A172 (cell line): ENCODE data around the gene POLRMT. TPM values are rescaled to one million over a fixed set of nuclear protein-coding genes. Genes with fewer than 3 reads are reported as not detected.
"Not testable (repeated sequence)": the region's sequence is repeated elsewhere in the genome, so short reads cannot be mapped to it uniquely, and the experiment has no call there.

Experiments used
- DNase-seq: peaks from one replicate; pipeline ENCODE4 v3.0.0-alpha.2; 2015; ENCODE audit warnings: low spot score
- total RNA-seq: library from RNA; depleted of rRNA; stranded (reverse); fragments of >200 nt; shearing (Covaris generic); gene quantifications from 2 replicates; pipeline ENCODE4 v1.2.3, GENCODE V29; 2014; rRNA removed

POLRMT gene
- total RNA-seq = 42.7 and 58.4 TPM in 2 replicates

- DNase-seq = peak; percentile 97
Measured at GRCh38 chr19:633068-633785, at the start of gene POLRMT. Gene POLRMT (minus strand): TSS chr19:633537. CDS start chr19:633512, 25 bp downstream.

GRCh38 chr19:682678-683320 is 49.5 kb upstream of the POLRMT start:
- DNase-seq = no peak

GRCh38 chr19:681029-682019 is 48.0 kb upstream of the POLRMT start:
- no peak for DNase-seq

DNA sequence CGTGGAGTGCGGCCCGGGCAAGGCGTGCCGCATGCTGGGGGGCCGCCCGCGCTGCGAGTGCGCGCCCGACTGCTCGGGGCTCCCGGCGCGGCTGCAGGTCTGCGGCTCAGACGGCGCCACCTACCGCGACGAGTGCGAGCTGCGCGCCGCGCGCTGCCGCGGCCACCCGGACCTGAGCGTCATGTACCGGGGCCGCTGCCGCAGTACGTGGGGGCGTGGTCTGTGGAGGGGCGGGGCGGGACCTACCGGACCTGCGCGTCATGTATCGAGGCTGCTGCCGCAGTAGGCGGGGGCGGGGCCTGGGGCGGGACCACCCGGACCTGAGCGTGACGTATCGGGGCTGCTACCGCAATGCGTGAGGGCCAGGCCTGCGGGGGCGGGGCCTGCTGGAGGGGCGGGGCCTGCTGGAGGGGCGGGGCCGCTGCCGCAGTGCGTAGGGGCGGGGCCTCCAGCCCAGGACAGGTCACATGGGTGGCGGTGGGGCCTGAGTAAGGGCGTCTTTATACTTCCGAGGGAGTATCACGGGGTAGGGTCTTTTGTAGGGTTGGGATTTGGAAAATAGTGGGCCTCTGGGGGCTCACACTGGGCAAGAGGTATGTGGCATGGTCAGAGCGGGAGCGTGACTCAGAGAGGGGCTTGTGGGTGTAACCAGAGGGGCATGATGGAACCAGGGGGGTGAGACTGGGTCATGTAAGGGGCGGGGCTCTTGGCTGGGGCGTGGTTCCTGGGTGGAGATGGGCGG is 47.1 kb upstream of the POLRMT start:
- peak; percentile 95 for DNase-seq

DNA sequence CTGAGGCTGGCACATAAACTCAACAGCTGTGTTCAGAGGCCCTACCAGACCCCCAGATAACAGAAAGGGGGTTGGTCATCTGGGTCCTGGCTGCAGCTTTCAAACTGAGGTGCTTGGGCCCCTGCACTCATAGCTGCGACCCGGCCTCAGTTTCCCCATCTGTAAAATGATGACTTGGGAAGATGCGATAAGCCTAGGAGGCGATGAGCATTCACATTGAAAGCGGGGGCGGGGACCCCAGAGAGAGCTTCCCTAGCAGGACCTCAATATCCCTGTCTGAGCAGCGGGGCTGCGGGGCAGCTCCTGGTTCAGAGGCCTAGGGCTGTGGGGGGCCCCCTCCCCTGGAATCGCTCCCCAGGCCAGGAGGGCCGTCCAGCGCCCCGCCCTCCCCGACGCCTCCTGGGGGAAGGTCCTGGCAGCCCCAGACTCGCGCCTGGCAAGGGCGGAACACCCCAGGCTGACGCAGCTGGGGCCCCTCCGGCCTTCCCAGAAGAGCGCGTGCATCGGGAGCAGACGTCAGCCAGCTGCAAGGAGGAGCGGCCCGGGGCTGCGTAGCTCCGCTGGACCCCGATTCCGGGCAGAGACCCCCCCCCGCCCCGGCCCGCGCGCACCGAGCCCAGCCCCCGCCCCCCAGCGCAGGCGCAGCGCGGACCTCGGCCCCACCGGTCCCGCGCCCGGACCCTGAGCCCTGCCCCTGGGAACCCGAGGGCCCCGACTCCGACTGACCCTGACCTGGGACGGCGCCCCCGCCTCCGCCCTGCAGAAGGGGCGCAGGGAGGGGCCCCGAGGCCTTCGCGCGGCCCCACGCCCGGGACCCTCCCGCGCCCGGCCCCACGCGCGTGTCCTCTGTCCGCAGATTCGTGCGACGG is 46.3 kb upstream of the POLRMT start:
- peak; percentile 49 for DNase-seq

- no peak for DNase-seq
Measured at GRCh38 chr19:678791-679388, 45.6 kb upstream of the POLRMT start.

- peak; percentile 86 for DNase-seq
Measured at GRCh38 chr19:677601-678436, 44.5 kb upstream of the POLRMT start.

DNA sequence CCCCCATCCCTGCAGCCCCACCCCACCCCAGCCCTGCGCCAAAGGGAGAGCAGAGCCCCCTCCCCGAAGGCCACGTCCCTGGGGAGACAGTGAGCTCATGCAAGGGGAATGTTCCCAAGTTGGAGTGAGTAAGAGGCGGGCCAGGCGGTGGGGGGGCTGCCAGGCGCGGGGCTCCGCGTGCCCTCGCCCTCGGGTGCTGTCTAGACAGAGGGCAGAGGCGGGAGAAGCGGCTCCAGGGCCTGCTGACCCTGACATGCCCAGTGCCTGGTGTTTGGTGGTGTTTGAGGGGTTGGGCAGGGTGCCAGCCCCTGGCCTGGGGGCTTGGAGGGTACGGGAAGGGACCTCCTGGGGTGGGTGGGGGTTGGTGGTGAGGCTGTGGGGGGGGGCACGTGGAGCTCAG is 43.9 kb upstream of the POLRMT start:
- DNase-seq = peak; percentile 93

DNA sequence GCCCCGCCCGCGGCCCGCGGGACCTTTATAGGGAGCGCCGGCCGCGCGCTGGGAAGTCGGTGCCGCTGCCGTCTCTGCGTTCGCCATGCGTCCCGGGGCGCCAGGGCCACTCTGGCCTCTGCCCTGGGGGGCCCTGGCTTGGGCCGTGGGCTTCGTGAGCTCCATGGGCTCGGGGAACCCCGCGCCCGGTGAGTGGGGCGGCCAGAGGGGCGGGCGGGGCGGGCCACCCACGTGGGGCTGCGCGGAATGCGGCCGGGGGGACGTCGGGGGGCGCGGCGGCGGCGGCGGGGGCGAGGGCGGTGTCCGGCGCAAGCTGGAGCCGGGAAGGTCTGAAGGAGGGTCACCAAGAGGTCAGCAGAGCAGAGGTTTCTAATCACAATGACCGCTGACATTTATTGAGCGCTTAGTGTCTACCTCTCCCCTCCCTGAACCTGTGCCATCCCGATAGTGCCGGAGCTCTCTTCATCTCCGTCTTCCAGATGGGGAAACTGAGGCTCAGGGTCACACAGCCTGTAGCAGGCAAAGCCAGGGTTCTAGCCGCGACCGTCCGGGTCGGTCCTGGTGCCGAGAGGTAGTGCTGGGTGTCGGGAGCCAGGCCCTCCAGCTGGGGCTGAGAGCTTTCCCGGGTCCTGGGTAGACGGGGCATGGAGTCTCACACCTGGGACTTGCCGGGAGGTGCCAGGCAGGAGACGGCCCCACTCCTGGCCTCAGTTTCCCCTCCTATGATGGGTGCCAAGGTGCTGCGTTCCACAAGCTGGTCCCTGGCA is 43.2 kb upstream of the POLRMT start, which contains the start of gene FSTL3:
TSS of gene FSTL3 (plus strand) at position 54 of the 767 bp plus-strand sequence. CDS start at position 86, 32 bp downstream.
- DNase-seq = peak; percentile 60

DNA sequence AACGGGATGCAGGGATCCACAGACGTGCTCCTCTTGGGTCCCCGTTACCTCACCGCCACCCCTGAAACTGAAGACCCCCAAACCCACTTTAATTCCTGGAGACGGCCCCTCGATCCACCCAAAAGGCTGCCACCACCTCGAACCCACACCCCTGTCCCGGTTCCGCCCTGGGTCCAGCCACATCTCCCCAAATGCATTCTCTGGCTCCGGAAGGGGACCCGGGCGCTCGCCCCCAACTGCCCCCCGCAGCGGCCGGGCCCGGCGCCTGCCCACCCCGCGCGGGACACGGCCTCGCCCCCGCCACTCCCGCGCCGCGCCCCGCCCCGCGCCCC is 42.6 kb upstream of the POLRMT start:
- DNase-seq = no peak

GRCh38 chr19:674282-675151 is 41.2 kb upstream of the POLRMT start:
- DNase-seq = no peak

- DNase-seq = no peak
Measured at GRCh38 chr19:670609-671075, 37.3 kb upstream of the POLRMT start.

GRCh38 chr19:668675-669434 is 35.5 kb upstream of the POLRMT start:
- peak; percentile 78 for DNase-seq

GRCh38 chr19:666985-667573 is 33.7 kb upstream of the POLRMT start:
- DNase-seq = not testable (repeated sequence)

DNA sequence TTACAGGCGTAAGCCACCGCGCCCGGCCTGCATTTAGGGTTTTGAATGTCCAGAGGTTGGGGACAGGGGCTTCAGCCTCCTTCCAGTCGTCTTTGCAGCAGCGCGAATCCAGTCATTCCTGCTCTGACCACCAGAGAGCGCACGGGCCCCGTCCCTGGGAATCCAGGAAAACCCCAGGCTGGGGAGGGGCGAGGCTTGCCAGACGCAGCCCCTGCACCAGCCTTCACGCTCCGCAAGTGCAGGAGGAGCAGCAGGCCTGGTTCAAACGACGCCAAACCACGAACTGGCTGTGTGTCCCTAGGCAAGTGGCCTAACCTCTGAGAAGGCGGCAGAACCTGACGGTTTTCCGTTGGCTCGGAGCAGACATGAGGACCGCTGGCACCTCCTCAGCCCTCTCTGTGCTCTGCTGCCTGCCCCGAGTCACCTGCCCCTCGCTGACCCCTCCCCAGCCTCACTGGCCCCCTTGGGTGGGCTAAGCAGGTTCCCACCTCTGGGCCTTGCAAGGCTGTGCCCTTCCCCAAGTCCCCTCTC is 31.6 kb upstream of the POLRMT start:
- peak; percentile 70 for DNase-seq

DNA sequence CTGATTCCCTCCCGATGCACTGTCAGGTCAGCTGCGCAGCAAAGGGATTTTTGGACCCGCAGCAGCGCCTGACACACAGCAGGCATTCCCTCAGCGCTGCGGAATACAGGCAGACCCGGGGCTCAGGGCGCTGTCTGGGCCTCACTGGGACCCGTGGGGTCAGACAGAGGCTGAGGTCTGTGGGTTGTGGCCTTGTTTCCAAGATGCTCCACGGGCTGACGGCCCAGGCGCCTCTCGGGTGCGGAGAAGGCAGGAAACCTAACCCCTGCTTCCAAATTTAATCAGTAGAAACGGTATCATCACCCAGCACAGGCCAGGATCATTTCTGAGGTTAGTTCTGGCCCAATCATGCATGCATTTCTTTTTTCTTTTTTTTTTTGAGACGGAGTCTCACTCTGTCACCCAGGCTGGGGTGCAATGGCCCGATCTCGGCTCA is 30.4 kb upstream of the POLRMT start:
- no peak for DNase-seq
